HUES48 (cell line): ENCODE data around the gene MTSS2.

ENCODE experiments used
- H3K27ac ChIP-seq: one replicate; pipeline ENCODE4 v1.7.0; 2013; ENCODE audit warnings: low read depth, low read length, inconsistent platforms
- H3K27me3 ChIP-seq: 2 replicates; pipeline ENCODE4 v1.6.1; 2013; ENCODE audit warnings: mild to moderate bottlenecking, low read length; ENCODE audit not compliant: control insufficient read depth, insufficient read depth
- H3K36me3 ChIP-seq: 2 replicates; pipeline ENCODE4 v1.6.1; 2013; ENCODE audit warnings: low read length; ENCODE audit not compliant: control insufficient read depth, insufficient read depth
- H3K4me1 ChIP-seq: 2 replicates; pipeline ENCODE4 v1.6.1; 2013; ENCODE audit warnings: mild to moderate bottlenecking, low read length; ENCODE audit not compliant: control insufficient read depth, insufficient read depth
- H3K4me3 ChIP-seq: 2 replicates; pipeline ENCODE4 v1.5.1; 2013; ENCODE audit warnings: mild to moderate bottlenecking, low read depth, low read length
- H3K9ac ChIP-seq: 2 replicates; pipeline ENCODE4 v1.6.1; 2013; ENCODE audit warnings: mild to moderate bottlenecking, low read depth, low read length, moderate library complexity
- H3K9me3 ChIP-seq: 2 replicates; pipeline ENCODE4 v1.6.1; 2013; ENCODE audit warnings: low read length; ENCODE audit not compliant: control insufficient read depth, insufficient read depth

MTSS2 gene

DNA sequence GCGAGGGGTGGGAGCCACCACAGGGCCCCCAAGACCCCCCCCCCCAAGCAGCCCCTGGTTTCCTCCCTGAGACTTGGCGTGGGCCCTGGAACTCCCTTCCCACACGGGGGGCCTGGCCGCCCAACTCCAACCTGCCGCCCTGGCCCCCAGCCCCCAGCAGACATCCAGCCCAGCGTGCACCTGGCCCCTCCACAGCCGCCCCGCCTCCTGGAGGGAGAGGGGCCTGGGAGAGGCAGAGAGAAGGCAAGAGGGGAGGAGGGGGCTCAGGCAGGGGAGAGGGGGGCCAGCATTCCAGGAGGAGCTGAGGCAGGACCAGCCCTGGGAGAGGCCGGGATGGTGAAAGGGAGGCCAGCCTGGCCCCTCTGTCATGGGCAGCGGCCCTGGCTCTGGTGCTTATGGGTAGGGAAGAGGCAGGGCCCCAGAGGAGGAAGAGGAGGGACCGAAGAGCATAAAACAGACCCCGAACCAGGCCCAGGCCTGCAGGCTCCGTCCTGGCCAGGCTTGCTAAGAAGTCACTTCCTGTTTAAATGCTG lies 22.8 kb downstream of the MTSS2 start:
- peaks cover 4% of the 10 kb centered on the region; the same call in 1 of the 2 replicates for H3K4me1 ChIP-seq
- H3K27ac ChIP-seq = no peak overlapping the region
- no peak overlapping the region for H3K9ac ChIP-seq
- no peaks in the 10 kb centered on the region for H3K27me3 ChIP-seq
- H3K4me3 ChIP-seq = no peak overlapping the region
- H3K9me3 ChIP-seq = no peaks in the 10 kb centered on the region
- peaks cover 28% of the 10 kb centered on the region for H3K36me3 ChIP-seq

DNA sequence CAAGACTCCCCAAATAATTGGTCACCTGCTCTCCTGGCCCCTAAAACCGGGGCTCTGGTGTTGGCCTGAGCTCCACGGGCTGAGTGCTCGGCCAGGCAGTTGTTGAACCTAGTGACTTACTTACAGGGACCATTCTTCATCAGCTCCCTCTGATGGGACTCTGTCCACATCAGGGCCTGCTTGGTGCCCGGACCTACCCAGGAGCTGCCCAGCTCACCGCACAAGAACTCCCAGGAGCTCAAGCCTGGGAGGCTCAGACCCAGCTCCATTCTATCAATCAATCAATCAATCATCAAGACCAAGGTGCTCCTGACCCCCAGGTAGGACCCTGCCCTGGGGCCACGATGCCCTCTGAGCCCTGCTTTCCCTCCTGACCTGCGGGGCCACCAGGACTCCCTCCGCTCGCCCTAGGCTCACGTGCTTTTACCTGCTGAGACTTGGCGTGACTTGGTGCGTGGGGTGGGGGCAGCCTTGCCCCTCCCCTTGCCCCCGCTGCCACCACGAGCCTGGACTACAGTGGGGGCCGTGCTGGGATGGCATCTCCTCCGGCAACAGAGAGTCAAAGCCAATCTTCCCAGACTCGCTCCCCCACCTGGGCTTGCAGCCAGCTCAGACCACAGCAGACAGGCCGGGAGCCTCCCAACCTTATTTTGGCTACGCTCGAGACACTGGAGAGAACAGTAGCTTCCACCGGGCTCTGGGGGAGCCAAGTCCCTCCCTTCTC lies 23.8 kb downstream of the MTSS2 start:
- no peak overlapping the region for H3K27ac ChIP-seq
- no peak overlapping the region for H3K9ac ChIP-seq
- peaks cover 28% of the 10 kb centered on the region for H3K36me3 ChIP-seq
- H3K27me3 ChIP-seq = no peaks in the 10 kb centered on the region
- H3K4me3 ChIP-seq = no peak overlapping the region
- H3K9me3 ChIP-seq = no peaks in the 10 kb centered on the region
- peaks cover 4% of the 10 kb centered on the region; the same call in 1 of the 2 replicates for H3K4me1 ChIP-seq

DNA sequence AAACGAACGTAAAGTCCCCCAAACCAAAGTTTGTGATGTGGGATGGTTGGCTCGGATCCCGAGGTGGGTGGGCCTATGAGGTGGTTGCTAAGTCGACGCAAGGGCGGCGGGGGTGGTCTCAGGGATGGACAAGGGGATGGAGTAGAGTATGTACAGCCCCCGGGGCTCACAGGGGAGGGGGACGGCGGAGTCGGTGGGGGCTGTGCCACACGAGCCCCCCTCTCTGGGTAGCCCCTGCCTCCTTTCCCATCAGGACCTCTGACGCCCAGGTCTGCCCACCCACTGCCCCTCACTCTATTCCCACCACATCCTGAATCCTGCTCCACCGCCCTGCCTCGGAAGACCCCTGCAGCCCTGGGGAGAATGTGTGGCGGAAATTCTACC lies 24.3 kb downstream of the MTSS2 start:
- Histone ChIP-seq H3K27me3 (no peaks in the 10 kb centered on the region), H3K36me3 (peaks cover 23% of the 10 kb centered on the region), H3K9ac (no peak overlapping the region), H3K4me1 (peaks cover 4% of the 10 kb centered on the region; the same call in 1 of the 2 replicates), H3K9me3 (no peaks in the 10 kb centered on the region), H3K27ac (no peak overlapping the region), H3K4me3 (no peak overlapping the region)

DNA sequence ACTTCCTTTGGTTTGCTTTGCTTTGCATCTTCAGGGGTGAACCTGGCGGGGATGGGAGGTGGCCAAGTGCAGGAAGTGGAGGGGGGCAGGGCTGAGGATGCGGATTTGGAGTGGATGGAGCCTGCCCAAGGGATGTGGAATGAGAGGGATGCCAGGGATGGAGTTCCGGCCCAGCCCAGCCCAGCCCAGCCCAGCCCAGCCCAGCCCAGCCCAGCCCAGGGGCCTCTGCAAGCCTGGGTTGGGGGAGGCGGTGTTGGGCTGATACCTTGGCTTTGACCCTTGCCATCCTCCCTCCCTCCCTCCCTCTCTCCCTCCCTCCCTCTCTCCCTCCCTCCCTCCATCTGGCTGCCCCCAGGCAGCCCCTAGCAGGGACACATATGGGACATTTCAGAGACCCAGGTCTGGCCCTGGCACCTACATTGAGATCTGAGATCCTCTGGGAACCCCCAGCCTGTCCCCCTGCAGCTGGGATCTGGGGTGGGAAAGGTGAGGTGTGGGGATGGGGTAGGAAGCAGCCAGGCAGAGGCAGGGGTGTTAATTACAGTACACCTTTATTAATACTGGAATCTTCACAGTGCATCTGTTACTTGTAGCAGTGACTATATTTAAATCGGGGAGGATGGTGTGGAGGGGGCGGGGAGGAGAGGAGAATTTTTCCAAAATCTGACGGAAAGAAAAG lies 25.0 kb downstream of the MTSS2 start:
- H3K4me1 ChIP-seq = peaks cover 4% of the 10 kb centered on the region; the same call in 1 of the 2 replicates

DNA sequence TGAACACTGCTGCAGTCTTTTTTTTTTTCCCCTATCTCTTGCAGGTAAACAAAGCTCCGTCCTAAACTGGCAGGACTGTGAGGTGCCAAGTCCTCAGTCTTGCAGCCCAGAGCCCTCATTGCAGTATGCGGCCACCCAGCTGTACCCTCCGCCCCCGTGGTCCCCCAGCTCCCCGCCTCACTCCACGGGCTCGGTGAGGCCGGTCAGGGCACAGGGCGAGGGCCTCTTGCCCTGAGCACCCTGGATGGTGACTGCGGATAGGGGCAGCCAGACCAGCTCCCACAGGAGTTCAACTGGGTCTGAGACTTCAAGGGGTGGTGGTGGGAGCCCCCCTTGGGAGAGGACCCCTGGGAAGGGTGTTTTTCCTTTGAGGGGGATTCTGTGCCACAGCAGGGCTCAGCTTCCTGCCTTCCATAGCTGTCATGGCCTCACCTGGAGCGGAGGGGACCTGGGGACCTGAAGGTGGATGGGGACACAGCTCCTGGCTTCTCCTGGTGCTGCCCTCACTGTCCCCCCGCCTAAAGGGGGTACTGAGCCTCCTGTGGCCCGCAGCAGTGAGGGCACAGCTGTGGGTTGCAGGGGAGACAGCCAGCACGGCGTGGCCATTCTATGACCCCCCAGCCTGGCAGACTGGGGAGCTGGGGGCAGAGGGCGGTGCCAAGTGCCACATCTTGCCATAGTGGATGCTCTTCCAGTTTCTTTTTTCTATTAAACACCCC lies 25.7 kb downstream of the MTSS2 start:
- no peak overlapping the region for H3K4me3 ChIP-seq
- H3K9ac ChIP-seq = no peak overlapping the region
- no peaks in the 10 kb centered on the region for H3K27me3 ChIP-seq

More for the DNA sequence above, 25.0 kb downstream of the MTSS2 start:
- H3K27me3 ChIP-seq = no peaks in the 10 kb centered on the region
- no peak overlapping the region for H3K4me3 ChIP-seq
- no peak overlapping the region for H3K9ac ChIP-seq
- H3K27ac ChIP-seq = no peak overlapping the region
- no peaks in the 10 kb centered on the region for H3K9me3 ChIP-seq
- H3K36me3 ChIP-seq = peaks cover 16% of the 10 kb centered on the region

DNA sequence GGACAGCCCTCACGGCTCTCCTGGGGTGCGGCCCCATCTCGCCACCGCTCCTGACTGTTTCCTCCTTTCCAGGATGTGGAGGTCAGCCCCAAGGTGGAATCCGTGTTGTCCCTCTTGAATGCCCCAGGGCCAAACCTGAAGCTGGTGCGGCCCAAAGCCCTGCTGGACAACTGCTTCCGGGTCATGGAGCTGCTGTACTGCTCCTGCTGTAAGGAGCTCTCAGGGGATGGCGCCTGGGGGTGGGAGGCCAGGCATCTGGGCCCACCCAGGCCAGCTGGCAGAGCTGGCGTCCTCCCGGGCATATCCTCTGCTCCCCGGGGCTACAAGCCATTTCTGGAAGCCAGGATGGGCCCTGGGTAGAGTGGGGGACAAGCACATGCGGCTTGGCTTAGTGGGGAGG lies 26.3 kb downstream of the MTSS2 start:
- Histone ChIP-seq H3K36me3 (peaks cover 5% of the 10 kb centered on the region; the same call in 1 of the 2 replicates), H3K4me1 (peaks cover 4% of the 10 kb centered on the region; the same call in 1 of the 2 replicates), H3K9me3 (no peaks in the 10 kb centered on the region), H3K9ac (no peak overlapping the region), H3K27me3 (no peaks in the 10 kb centered on the region), H3K27ac (no peak overlapping the region), H3K4me3 (no peak overlapping the region)

More for the DNA sequence above, 25.7 kb downstream of the MTSS2 start:
- Histone ChIP-seq H3K9me3 (no peaks in the 10 kb centered on the region), H3K27ac (no peak overlapping the region), H3K4me1 (peaks cover 4% of the 10 kb centered on the region; the same call in 1 of the 2 replicates), H3K36me3 (peaks cover 9% of the 10 kb centered on the region)

DNA sequence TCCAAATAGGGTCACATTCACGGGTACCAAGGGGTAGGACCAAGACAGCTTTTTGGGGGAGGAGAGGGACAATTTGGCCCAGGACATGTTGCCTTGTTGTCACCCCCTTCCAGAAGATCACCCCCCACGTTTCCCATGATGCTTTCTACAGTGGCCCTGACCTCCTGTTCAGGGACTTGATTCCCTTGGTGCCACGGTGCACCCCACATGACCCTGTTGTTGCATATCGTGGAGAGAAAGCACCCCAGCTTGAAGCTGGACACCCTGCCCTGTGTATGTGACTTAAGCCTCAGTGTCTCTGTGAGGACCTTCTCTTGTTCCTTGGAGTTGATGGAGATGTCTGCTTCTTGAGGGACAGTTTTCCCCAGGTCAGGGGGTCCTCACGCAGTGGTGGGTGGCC lies 26.9 kb downstream of the MTSS2 start:
- peaks cover 2% of the 10 kb centered on the region; the same call in 1 of the 2 replicates for H3K36me3 ChIP-seq
- H3K27me3 ChIP-seq = no peaks in the 10 kb centered on the region
- no peak overlapping the region for H3K9ac ChIP-seq
- no peak overlapping the region for H3K27ac ChIP-seq
- no peak overlapping the region for H3K4me3 ChIP-seq
- peaks cover 4% of the 10 kb centered on the region; the same call in 1 of the 2 replicates for H3K4me1 ChIP-seq
- H3K9me3 ChIP-seq = no peaks in the 10 kb centered on the region

DNA sequence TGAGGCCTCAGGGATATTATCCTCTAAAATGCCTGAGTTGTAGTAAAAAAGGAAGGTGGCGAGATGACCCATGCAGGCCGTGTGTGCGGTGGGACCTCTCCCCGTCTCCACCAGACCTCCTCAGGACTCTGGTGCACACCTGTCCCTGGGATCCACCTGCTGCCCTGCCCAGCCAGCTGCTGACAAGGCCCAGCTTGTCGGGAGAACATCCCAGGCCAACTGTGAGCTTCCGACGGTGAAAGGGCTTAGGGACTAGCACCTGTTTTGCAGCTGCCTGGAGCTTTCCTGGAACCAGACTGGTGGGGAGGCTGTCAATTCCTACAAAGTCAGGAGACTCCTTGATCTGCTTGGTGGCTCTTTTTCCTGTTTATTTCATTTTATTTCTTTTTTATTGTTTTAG lies 27.9 kb downstream of the MTSS2 start:
- no peak overlapping the region for H3K27ac ChIP-seq
- no peak overlapping the region for H3K9ac ChIP-seq
- no peaks in the 10 kb centered on the region for H3K9me3 ChIP-seq
- H3K27me3 ChIP-seq = no peaks in the 10 kb centered on the region
- H3K4me3 ChIP-seq = no peak overlapping the region
- peaks cover 4% of the 10 kb centered on the region; the same call in 1 of the 2 replicates for H3K4me1 ChIP-seq
- no peaks in the 10 kb centered on the region for H3K36me3 ChIP-seq

DNA sequence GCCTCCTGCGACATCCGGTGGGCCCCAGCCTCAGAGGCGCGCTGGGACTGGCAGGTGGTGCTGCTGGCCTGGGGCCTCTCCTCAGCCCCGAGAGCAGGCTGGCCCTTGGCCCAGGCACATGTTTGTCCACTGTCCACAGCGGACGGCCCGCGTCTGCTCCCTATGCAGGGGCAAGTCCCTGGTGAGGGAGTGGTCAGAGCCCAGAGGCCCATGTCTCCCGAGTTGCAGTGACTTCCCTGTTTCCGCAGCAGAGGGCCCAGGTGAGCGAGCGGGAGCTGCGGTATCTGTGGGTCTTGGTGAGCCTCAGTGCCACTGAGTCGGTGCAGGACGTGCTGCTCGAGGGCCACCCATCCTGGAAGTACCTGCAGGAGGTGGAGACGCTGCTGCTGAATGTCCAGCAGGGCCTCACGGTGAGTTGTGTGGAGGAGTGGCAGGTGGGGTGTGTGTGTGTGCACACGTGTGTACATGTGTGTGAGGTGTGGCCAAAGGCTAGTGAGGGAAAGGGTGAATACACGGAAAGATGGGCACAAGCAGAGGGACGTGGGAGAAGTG lies 29.1 kb downstream of the MTSS2 start:
- no peaks in the 10 kb centered on the region for H3K9me3 ChIP-seq
- peaks cover 4% of the 10 kb centered on the region; the same call in 1 of the 2 replicates for H3K4me1 ChIP-seq
- H3K27ac ChIP-seq = no peak overlapping the region
- no peak overlapping the region for H3K9ac ChIP-seq
- H3K4me3 ChIP-seq = no peak overlapping the region
- no peaks in the 10 kb centered on the region for H3K27me3 ChIP-seq
- no peaks in the 10 kb centered on the region for H3K36me3 ChIP-seq

DNA sequence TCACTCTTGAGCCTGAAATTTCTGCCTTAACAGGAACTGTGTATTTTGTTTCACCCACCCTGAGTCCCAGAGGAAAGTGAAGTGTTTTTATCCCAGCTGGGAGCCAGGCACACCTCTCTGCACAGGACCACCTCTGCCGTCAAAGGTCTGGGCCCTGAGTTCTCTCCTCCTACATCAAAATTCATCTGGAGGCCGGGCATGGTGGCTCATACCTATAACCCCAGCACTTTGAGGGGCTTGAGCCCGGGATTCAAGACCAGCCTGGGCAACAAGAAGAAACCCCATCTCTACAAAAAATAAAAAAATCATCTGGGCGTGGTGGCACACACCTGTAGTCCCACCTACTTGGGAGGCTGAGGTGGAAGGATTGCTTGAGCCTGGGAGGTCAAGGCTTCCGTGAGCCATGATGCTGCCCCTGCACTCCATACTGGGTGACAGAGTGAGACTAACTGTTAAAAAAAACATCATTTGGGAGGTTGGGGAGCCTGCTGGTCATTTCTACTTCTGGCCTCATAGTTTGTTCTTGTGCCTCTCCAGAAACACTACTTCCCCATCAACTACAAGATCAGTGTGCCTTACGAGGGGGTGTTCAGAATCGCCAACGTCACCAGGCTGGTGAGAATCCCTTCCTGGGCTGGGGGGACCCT lies 29.7 kb downstream of the MTSS2 start:
- no peaks in the 10 kb centered on the region for H3K36me3 ChIP-seq
- H3K9ac ChIP-seq = no peak overlapping the region
- H3K4me1 ChIP-seq = peaks cover 7% of the 10 kb centered on the region; the same call in 1 of the 2 replicates
- no peaks in the 10 kb centered on the region for H3K9me3 ChIP-seq
- no peak overlapping the region for H3K4me3 ChIP-seq
- no peaks in the 10 kb centered on the region for H3K27me3 ChIP-seq
- no peak overlapping the region for H3K27ac ChIP-seq
